Astrocyte of the spinal cord (primary cell): ENCODE data around the gene C18orf63.
A peak's percentile ranks its signal among the peaks of the same experiment; 100 is the strongest.

Experiments
- DNase-seq: peaks from one replicate; pipeline ENCODE4 v3.0.0; 2011; ENCODE audit warnings: low read depth, low spot score
- H3K4me3 ChIP-seq: 2 replicates; pipeline ENCODE4 v1.5.1; 2011; ENCODE audit warnings: low read depth, mild to moderate bottlenecking, low read length, moderate library complexity
- CTCF ChIP-seq: IDR thresholded peaks from 2 replicates; pipeline ENCODE4 v1.5.1; 2012; ENCODE audit warnings: low read depth, mild to moderate bottlenecking, low read length, inconsistent platforms
- in situ Hi-C: cut with HindIII; loops from 2 replicates; pipeline ENCODE4 v1.10.0; 2017; ENCODE audit warnings: low sequenced_read_pairs

Gene C18orf63

GRCh38 chr18:74334242-74334893, 18.7 kb downstream of the C18orf63 start:
- TF ChIP-seq CTCF = no peak
- H3K4me3 ChIP-seq = no peak overlapping the region
- no peak for DNase-seq
- in situ Hi-C loops = no loop called here

GRCh38 chr18:74336656-74337055, 21.0 kb downstream of the C18orf63 start:
- in situ Hi-C loops = no loop called here
- DNase-seq = no peak
- no peak overlapping the region for H3K4me3 ChIP-seq
- TF ChIP-seq CTCF = no peak

- H3K4me3 ChIP-seq = no peak overlapping the region
- in situ Hi-C loops = no loop called here
- no peak for DNase-seq
- TF ChIP-seq CTCF = no peak
These were observed 21.7 kb downstream of the C18orf63 start for GRCh38 chr18:74337155-74337911.

- in situ Hi-C loops = no loop called here
- DNase-seq = no peak
- no peak for TF ChIP-seq CTCF
- H3K4me3 ChIP-seq = no peak overlapping the region
These were observed 22.3 kb downstream of the C18orf63 start for GRCh38 chr18:74337912-74338309.

GRCh38 chr18:74342416-74343043, 26.9 kb downstream of the C18orf63 start:
- DNase-seq = peak; percentile 76
- no peak overlapping the region for H3K4me3 ChIP-seq
- in situ Hi-C loops = no loop called here
- TF ChIP-seq CTCF = peak; percentile 60

GRCh38 chr18:74346206-74346605, 30.6 kb downstream of the C18orf63 start:
- TF ChIP-seq CTCF = no peak
- in situ Hi-C loops = no loop called here
- no peak overlapping the region for H3K4me3 ChIP-seq
- DNase-seq = no peak
